Stimulated activated CD4-positive, alpha-beta T cell treated with anti-CD3 and anti-CD28 coated beads, Interleukin-4, amount 100 ng/mL, for 1 hour (primary cell): Measurements from ENCODE around the gene SCFD2.

ENCODE experiments used
- DNase-seq: peaks from one replicate; pipeline ENCODE4 v3.0.0-alpha.2; 2020

The SCFD2 gene

DNA sequence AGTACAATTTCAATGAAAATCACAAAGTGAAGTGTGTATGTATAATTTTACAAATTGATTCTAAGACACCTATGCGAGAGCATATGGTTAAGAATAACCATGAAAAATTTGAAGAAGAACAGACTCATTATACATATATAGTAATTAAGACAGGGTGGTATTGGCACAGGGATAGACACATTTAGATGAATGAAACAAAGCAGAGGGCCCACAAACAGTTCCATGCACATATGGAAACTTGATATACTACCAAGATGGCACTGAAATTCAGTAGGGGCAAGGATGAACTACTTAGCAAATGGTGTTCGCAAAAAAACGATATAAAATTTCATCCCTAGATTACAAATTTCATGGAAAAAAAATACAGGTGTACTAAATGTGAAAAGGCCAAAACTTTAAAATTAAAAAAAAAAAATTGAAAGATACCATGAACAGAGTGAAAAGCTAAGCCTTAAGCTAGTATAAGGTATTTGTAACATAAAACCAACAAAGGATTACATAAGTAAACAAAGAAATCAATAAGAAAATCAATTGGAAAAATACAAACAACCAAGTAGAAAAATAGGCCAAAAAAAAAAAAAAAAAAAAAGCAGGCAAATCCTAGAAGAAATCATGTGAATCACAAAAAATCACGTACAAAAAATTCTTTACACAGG is 418.3 kb downstream of the SCFD2 start:
- DNase-seq = no peak

DNA sequence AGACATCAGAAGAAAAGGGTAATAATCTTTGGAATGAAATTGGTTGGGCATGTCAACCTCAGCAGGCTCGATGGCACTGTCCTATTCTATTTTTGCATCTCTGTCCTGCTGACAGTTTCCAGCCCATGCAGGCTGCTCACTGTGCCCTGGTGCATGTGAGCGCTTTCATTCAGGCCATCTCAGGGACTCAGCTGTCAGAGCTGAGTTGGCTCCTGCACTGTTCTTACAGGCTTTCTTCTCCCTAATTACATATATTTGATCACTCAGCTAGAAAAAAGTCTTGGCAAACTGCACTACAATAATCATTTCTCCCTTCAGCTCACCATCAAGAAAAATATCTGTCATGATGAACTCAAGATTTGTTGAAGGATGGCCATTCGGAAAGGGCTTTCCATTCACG is 419.0 kb downstream of the SCFD2 start:
- no peak for DNase-seq

DNA sequence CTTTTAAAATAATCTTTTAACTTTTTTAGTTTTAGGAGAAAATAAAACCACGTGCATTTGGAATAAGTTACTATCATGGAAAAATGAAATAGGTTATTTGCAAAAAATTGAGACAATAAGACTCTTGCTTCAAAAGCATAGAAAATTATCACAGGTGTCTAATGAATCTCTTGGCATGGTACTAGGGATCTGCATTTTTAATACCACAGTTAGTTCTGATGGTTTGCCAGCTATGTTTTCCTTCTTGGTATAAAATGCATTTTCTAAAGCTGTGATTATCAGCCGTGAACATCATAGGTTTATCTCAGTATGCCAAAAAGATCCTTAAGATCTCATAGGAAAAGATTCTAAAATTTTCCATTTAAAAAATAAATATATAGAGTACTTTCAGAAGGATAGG is 419.9 kb downstream of the SCFD2 start:
- no peak for DNase-seq

DNA sequence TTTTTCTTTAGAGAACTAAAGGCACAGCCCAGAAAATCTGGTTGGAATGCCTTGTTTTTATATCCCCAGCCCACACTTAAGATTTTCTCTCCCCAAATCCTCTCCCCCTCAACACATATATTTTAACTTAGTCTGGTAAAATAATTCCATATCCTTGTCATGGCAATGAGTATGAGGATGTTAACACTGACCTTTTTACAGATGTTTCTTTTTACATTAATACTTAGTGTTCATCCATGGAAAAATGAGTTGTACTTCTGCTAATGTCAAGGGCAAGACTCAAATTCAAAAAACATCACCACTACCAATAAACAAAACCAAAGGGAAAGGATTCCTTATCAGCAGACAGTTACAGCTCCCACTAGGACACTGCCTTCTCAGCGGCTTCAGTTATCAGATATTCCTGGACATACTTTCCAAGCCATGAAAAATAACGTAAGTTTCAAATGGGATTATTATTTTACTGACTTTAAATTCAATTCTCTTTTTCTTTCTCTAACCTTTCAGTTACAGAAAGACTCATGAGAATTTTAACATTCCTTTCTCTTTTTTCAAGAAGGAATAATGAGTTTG is 420.4 kb downstream of the SCFD2 start:
- DNase-seq = no peak

DNA sequence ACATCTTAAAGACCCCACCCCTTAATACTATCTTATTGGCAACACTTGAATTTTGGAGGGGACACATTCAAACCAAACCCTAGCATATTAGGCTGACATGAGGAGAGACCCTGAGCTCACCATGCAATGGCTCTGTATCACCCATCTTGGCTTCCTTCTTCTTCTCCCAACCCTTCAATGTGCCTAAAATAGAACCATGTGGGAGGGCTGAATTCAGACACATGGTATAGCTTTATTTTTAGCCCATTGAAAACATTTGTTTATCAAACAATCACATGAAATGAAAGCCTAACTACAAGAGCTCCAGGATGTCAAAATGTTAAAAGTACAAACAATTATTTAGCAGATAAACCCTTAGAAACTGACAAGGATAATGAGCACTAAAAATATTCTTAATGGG is 422.2 kb downstream of the SCFD2 start:
- DNase-seq = no peak

DNA sequence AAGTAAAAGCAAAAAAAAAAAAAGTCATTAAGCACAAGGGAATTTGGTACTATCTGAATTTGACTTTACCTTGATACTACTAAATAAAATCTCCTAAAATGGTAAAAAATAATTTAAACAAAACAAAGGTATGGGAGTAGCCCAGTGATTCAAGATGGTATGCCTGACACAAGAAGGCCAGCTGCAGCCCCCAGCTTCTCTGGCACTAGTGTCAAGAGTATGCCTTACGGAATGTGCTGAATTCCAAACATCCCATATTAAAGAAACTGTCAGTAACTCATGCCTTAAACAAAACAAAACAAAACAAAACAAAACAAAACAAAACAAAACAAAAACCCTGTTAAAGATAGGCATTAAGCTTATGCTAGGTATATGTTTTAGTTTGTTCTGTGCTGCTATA is 422.9 kb downstream of the SCFD2 start:
- no peak for DNase-seq

DNA sequence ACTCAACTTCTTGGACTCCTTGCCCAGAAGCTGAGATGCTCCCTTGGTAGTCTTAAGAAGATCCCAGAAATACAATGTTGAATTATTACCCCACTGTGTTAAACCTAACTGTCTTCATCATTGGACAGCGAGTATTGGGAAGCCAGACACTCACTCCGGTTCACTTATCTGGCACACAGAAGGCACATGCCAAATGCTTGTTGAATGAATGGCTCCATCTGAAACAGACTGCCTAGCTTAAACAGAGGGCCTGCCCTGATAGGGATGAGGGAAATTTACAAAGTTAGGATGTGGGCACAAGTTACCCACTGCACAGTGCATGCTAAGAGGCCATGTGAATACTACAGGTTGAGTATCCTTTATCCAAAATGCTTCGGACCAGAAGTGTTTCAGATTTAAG is 424.4 kb downstream of the SCFD2 start:
- DNase-seq = no peak

DNA sequence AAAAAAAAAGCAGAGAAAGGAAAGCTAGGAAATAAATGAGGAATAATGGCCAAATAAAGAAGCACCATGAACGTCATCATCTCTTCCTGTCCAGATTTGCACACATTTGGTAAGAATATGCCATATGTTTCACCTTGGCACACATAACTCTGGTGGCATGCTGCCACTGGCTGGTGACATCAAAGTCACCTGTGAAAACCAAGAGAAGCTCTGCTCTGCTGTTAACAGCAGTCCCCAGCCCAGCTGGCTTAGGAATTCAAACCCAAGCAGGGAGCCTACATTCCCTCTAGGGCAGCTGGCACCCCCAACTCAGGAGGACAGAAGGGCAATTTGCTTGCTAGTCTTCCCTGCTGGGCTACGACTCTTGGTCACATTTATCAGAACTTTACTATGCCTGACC is 426.1 kb downstream of the SCFD2 start:
- DNase-seq = no peak

DNA sequence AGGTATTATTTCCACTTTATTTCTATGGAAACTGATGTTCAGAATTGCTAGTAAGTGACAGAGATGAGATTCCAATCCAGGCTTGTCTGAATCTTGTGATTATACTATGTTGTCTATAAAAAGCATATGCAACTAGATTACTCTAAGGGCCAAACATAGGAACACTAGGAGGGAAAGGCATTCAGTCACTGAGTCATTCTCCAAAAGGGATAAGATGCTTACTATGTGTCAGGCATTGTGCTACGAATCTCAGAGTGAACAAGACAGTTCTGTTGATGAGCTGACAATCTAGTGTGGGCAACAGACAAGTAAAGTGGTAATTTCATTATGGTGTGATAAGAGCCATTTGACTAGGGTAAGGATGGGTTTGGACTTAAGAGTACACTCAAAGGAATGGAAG is 426.5 kb downstream of the SCFD2 start:
- no peak for DNase-seq

DNA sequence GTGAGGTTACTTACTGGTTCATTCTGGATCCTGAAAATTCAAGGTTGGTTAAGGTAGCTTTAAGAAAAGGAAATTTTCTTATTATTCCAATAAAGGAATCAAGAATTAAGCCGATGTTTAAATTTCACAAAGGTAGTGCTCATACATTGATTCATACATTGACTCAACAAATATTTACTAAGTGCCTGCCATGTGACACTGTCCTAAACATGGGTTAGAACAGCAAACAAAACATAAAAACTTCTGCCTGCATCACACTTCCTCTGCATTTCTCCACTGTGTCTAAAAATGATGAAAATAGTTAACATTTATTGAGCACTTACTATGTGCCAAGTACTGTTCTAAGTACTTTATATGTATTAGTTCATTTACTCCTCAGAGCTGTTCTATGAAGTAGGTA is 428.0 kb downstream of the SCFD2 start:
- no peak for DNase-seq

DNA sequence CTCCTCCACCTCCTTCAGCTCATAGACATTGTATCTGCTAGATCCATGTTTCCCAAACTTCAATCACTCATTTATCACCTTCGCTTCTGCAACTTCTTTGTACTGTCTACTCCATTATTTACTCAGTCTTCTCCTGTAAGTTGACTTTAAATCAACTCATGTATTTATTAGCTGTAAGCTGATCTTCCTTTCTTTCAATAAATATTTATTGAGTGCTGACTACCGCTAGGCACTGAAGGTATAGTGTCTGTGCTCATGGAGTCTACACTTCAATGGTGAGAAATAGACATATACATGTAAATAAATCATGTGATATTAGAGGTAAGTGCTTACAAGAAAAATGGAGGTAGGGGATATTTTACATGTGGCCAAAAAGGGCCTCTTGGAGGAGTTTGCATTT is 429.1 kb downstream of the SCFD2 start:
- no peak for DNase-seq

DNA sequence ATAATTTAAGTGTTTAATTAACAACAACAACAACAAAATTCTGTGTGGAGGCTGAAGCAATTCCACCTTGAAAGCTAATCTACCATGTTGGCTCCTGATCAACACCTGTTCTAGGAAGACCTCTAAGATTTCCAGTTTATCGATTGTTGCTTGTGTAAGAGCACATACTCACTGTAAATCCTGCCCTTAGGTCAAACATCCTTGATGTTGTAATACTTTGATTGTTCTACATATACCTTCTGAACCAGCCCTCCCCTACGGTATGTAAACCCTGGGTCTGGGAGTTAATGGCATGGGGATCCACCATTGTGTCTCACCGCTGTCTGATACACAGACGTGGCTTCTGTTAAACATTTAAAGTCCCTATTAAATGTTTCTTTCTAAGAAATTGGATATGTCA is 430.5 kb downstream of the SCFD2 start:
- no peak for DNase-seq

DNA sequence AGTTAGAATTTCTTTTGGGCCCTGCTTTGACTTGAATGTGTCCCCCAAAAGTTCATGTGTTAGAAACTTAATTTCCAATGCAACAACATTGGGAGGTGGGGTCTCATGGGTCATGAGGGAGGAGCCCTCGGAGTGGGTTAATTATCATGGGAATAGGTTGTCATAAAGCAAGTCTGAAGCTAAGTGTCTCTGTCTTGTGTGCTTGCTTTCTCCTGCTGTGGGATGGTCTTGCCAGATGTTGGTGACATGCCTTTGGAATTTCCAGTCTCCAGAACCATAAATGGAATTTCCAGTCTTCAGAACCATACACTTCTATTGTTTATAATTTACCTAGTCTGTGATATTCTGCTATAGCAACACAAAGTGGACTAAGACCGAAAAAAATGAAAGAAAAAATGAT is 432.1 kb downstream of the SCFD2 start:
- no peak for DNase-seq

DNA sequence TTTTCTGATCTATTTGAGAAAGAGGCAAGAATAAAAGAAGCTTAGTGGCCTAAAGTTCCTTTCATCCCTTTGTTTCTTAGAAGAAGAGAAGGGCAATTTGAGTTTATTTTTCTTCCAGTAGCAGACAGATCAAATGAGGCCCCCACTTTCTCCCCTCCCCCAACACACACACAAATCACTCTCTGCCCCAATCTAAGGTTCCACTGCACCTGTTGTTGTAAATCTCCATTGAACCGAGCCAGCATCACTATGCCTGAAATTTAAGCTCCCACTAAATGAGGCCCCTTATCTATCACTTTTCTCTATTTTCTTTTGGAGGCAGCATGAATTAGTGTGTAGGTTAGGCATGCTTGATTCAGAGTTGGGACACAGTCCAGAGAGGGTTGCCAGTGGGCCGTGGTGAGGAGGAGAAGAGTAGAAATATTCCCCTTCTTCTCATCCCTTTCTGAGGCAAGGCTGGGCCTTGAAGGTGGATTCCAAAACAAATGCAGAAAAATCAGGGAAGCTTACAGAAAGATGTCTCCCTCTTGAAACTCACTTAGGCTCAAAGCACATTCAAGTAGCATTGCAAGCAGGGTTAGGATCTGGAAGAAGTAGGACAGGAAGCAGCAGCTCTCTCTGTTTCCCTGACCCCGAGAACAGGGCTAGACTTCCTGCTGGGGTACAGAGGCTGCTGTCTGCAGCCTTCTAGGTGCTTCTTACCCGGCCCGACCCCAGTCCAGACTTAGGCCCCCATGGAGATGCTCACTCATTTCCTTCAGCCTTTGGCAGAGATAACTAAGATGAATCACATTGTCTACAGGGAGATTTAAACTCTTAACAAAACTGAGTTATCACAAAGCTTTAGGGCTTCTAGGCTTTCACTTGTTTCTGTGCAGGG is 433.0 kb downstream of the SCFD2 start:
- DNase-seq = no peak

DNA sequence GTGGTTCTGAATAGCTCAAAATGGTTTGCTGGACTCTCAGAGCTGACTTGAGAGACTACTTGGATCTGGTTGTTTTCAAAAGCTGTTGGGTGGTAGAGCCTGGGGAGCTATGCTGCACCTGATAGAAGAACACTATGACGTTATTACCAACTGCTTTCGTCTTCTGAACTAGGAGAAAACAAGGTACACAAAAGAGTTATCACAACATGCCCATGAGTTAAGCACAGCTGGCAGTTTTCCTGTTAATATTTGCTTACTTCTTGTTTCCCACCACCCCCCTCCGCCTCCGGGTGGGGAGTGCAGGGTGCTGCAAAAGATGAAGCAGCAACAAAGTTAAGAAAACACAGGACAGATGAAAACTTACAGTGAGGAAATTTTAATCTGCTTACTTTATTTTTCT is 434.6 kb downstream of the SCFD2 start:
- DNase-seq = no peak

DNA sequence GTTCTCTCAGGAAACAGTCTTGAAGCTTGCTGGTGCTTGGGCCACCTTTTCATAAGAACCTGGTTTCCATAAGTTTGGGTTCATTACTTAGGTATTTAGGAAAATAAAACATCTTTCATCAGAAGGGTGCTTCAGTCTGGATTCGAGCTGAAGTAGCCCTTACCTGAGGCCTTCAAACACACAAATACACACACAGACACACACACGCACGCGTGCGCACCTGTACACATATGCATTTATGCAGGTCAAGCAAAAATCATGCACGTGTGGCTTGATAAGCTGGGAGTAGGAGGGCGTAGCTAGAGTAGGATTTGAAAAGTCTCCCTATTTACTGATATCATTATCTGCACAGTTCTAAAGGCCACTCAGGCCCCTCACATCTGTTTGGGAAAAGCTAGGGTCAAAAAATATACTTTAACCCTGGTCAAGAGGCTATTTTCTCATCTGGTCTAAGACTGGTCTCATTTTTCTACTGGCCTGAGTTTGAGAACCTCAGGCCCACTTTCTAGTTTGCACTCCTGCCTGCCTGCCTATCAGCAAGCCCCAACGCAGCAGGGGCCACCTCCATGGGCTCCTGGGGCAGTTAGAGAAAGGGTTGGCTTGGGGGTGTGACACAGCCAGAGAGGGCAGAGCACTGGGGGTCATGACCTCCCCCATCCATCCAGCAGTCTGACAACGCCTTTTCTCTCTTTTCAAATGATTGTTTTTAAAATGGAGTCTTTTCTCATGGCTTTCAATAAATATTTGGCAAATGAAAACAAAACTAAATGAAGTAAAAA is 439.5 kb downstream of the SCFD2 start:
- no peak for DNase-seq

DNA sequence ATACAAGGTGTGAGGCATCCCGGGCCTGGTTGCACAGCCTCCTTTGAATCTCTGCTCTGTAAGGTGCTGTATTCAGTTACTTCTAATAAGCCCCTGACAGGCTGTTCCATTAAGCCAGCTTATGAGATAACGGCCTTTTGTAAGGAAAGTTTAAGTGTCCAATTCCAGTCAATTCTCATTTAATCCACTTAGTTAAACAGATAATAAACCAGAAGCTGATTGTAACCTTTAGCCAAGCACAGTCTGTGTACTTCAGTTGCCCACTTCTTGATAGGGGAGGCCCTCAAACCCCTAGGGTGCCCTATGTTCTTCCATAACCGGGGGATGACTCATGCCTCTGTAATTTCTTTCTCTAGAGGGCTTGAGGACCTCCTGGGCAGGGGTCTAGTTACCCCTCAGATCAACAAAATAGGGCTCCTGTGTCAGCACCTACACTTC is 440.3 kb downstream of the SCFD2 start:
- no peak for DNase-seq

DNA sequence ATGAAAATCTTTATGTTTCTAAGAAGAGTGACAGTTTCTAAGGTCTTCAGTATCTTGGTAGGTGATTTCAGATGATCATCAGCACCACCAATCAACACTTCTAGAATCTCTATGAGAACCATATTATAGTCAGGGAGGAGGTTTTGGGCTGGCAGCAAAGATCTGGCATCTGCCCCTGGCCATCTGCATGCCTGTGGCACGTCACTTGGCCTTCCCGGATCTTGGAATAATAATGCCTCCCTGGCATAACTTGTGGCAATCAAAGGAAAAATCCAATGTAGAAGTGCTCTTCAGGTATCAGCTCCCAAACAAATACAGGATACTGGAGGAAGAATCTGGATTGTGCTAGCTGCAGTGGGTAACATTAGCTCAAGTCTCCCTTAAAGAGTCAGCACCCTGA is 446.4 kb downstream of the SCFD2 start:
- DNase-seq = no peak

DNA sequence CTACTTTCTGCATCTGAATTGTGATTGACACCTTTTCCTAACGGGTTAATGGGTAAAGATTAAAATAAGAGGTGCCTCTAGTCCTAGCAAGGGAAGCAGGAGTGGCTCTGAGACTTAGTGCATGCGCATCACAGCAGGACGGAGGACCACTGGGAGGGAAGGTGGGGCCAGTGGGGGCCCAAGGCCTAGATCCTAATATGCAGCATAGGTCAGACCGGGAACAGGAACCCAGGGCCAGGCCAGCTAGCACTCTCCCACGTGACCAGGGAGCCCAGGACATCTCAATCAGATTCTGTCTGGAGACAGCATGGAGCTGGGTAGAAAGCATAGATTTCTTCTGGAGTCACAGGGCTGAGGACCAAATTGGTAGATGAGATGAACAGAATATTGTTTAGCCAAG is 448.0 kb downstream of the SCFD2 start:
- DNase-seq = no peak

DNA sequence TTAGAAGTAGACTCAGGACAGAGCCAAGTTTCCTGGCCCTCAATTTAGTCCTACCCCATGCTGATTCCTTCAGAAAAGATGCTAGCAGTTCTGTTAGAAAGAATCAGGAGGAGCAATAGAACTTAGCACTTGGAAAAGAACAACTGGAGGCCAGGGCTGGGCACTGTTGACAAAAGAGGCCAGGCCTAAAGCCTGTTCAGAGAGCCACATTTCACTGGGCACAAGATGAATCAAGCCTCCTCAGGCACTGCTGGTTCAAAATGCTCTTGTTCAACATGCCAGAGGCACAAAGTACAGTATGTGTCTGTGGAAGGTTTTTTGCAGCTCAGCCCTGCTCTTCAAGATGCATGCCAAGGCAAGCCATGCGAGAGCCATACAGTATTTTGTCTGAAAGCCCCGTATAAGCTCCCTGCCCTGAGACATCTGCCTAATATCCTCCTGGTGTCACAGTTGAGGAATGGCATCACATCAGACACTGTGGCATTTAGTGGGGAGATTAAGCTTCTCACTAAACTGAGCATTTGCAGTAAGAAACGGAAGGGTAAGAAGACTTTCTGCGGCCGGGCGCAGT is 450.0 kb downstream of the SCFD2 start:
- no peak for DNase-seq

DNA sequence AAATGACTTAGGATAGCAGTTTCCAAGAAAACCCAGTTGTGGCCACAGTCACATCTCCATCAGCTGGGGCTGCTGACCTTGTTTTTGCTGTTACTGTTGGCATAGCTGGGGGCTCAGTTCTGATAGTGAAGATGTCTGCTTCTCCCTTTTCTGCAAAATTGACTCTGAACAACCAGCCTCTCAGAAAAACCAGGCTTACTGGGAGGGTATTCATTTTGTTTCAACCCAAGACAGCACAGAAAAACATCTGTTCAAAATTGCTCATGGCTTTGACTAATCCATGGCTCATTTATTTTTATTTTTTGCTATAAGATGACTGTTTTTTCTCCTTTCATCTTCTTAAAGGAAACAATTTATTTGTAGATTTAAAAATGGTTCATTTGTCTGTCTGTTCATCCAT is 450.7 kb downstream of the SCFD2 start:
- DNase-seq = no peak

DNA sequence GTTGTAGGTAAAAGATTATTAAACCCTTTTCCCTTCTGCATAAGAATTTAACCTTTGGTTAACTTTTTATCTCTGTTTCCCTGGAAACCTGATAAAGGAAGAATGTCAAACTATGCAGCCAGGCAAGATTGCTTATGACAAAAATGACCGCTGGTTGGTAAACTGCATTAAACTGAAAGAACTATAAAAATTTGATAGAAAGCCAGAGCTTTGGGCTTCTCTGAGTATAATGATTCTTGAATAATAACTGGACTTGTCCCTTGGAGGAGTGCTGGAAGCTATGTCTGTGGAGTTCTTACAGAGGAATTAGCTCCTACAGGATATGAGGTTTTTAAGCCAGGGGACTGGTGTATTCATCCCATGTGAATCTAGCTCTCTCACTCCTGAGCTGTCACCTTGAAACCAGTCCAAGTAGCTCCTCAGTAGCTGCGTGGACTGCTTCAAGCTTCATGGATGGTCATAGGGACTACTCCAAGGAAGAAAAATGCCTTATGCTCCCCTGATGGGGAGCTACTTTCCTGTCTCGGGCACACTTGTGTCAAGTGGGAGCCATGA is 451.7 kb downstream of the SCFD2 start:
- no peak for DNase-seq

DNA sequence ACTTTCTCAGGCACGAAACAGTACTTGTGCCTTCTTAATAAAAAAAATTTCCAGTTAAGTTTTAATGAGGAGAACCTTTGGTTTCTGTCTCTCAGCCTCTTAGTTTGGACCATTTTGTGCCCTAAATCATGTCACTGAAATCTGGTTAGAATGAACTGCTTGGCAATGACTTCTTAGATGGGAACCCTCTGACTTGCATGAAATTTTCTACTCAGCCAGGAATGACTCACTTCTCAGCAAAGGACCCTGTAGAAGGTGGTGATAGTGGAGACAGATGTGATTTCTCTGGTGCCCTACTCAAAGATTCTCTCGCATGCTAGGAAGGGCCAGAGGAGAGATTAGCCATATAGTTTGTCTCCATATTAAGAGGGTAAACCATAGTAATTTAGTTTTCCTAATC is 453.3 kb downstream of the SCFD2 start:
- no peak for DNase-seq
